ENCODE measurements around the gene NPBWR2. TPM values are rescaled to one million over a fixed set of nuclear protein-coding genes. Genes with fewer than 3 reads are reported as not detected.

Gene NPBWR2
- total and polyA plus RNA-seq, 2 experiments from 2014 or later, result not detected

DNA sequence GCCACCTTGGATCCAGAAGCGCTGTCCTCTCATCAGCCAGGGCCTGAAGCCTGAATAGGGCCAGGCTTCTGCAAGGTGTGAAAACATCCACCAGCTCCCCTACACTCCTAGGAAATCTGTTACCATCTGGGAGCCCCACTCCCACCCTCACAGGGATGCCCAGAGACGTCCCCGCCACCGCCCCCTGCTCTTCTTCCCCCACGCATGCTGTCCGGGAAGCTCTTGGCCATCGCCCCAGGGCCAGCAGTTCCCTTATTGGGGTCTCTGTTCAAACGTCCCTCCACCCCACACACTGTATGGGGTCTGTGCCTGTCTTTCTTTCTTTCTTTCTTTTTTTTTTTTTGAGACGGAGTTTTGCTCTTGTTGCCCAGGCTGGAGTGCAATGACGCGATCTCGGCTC lies 31.8 kb downstream of the NPBWR2 start:
- Histone ChIP-seq H3K4me1 (ENCODE audit: insufficient read depth) (peaks cover 11% of the 10 kb centered on the region; the same call in 1 of the 2 replicates), H3K36me3 (ENCODE audit: insufficient read depth) (no peaks in the 10 kb centered on the region), H3K27me3 (ENCODE audit: insufficient read depth) (peaks cover 3% of the 10 kb centered on the region; the same call in 1 of the 2 replicates), H3K4me2 (no peak overlapping the region), H3K27ac (ENCODE audit: low read depth) (no peak overlapping the region), H3K79me2 (replicated peaks; ENCODE audit: insufficient read depth) (no peaks in the 10 kb centered on the region), H3K9me2 (ENCODE audit: insufficient read depth) (no peaks in the 10 kb centered on the region), H4K20me1 (replicated peaks; ENCODE audit: insufficient read depth) (no peaks in the 10 kb centered on the region), H2AFZ (no peak overlapping the region), H3F3A (replicated peaks; ENCODE audit: low read depth) (0 out of 2 replicates have a peak, but pooled peaks cover 4% of the 10 kb centered on the region), H3K4me3 (no peak overlapping the region)
- TF ChIP-seq, protein P1, sequence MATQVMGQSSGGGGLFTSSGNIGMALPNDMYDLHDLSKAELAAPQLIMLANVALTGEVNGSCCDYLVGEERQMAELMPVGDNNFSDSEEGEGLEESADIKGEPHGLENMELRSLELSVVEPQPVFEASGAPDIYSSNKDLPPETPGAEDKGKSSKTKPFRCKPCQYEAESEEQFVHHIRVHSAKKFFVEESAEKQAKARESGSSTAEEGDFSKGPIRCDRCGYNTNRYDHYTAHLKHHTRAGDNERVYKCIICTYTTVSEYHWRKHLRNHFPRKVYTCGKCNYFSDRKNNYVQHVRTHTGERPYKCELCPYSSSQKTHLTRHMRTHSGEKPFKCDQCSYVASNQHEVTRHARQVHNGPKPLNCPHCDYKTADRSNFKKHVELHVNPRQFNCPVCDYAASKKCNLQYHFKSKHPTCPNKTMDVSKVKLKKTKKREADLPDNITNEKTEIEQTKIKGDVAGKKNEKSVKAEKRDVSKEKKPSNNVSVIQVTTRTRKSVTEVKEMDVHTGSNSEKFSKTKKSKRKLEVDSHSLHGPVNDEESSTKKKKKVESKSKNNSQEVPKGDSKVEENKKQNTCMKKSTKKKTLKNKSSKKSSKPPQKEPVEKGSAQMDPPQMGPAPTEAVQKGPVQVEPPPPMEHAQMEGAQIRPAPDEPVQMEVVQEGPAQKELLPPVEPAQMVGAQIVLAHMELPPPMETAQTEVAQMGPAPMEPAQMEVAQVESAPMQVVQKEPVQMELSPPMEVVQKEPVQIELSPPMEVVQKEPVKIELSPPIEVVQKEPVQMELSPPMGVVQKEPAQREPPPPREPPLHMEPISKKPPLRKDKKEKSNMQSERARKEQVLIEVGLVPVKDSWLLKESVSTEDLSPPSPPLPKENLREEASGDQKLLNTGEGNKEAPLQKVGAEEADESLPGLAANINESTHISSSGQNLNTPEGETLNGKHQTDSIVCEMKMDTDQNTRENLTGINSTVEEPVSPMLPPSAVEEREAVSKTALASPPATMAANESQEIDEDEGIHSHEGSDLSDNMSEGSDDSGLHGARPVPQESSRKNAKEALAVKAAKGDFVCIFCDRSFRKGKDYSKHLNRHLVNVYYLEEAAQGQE (IDR thresholded peaks at IDR 0.05; ENCODE audit: unreplicated experiment), result no peak
- TF ChIP-seq JUNB (IDR thresholded peaks at IDR 0.05; ENCODE audit: unreplicated experiment), result no peak
- TF ChIP-seq EZH2phosphoT487 (IDR thresholded peaks at IDR 0.05; ENCODE audit: unreplicated experiment), result no peak
- TF ChIP-seq ZNF114 (CRISPR knock-in tag; IDR thresholded peaks at IDR 0.05), result no peak
- TF ChIP-seq, protein P2, sequence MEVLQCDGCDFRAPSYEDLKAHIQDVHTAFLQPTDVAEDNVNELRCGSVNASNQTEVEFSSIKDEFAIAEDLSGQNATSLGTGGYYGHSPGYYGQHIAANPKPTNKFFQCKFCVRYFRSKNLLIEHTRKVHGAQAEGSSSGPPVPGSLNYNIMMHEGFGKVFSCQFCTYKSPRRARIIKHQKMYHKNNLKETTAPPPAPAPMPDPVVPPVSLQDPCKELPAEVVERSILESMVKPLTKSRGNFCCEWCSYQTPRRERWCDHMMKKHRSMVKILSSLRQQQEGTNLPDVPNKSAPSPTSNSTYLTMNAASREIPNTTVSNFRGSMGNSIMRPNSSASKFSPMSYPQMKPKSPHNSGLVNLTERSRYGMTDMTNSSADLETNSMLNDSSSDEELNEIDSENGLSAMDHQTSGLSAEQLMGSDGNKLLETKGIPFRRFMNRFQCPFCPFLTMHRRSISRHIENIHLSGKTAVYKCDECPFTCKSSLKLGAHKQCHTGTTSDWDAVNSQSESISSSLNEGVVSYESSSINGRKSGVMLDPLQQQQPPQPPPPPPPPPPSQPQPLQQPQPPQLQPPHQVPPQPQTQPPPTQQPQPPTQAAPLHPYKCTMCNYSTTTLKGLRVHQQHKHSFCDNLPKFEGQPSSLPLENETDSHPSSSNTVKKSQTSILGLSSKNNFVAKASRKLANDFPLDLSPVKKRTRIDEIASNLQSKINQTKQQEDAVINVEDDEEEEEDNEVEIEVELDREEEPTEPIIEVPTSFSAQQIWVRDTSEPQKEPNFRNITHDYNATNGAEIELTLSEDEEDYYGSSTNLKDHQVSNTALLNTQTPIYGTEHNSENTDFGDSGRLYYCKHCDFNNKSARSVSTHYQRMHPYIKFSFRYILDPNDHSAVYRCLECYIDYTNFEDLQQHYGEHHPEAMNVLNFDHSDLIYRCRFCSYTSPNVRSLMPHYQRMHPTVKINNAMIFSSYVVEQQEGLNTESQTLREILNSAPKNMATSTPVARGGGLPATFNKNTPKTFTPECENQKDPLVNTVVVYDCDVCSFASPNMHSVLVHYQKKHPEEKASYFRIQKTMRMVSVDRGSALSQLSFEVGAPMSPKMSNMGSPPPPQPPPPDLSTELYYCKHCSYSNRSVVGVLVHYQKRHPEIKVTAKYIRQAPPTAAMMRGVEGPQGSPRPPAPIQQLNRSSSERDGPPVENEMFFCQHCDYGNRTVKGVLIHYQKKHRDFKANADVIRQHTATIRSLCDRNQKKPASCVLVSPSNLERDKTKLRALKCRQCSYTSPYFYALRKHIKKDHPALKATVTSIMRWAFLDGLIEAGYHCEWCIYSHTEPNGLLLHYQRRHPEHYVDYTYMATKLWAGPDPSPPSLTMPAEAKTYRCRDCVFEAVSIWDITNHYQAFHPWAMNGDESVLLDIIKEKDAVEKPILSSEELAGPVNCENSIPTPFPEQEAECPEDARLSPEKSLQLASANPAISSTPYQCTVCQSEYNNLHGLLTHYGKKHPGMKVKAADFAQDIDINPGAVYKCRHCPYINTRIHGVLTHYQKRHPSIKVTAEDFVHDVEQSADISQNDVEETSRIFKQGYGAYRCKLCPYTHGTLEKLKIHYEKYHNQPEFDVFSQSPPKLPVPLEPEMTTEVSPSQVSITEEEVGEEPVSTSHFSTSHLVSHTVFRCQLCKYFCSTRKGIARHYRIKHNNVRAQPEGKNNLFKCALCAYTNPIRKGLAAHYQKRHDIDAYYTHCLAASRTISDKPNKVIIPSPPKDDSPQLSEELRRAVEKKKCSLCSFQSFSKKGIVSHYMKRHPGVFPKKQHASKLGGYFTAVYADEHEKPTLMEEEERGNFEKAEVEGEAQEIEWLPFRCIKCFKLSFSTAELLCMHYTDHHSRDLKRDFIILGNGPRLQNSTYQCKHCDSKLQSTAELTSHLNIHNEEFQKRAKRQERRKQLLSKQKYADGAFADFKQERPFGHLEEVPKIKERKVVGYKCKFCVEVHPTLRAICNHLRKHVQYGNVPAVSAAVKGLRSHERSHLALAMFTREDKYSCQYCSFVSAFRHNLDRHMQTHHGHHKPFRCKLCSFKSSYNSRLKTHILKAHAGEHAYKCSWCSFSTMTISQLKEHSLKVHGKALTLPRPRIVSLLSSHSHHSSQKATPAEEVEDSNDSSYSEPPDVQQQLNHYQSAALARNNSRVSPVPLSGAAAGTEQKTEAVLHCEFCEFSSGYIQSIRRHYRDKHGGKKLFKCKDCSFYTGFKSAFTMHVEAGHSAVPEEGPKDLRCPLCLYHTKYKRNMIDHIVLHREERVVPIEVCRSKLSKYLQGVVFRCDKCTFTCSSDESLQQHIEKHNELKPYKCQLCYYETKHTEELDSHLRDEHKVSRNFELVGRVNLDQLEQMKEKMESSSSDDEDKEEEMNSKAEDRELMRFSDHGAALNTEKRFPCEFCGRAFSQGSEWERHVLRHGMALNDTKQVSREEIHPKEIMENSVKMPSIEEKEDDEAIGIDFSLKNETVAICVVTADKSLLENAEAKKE (CRISPR knock-in tag; IDR thresholded peaks at IDR 0.05), result no peak
- TF ChIP-seq NANOG (IDR thresholded peaks at IDR 0.05; ENCODE audit: borderline replicate concordance), result no peak
- TF ChIP-seq EZH2 (IDR thresholded peaks at IDR 0.05; ENCODE audit: low read depth, unreplicated experiment), result no peak
- no peak for TF ChIP-seq ZNF331 (CRISPR knock-in tag; IDR thresholded peaks at IDR 0.05; ENCODE audit: low read depth)
- TF ChIP-seq CREB1 (CRISPR knock-in tag; IDR thresholded peaks at IDR 0.05; ENCODE audit: low read depth), result no peak
- no peak for TF ChIP-seq STAT1 (IDR thresholded peaks at IDR 0.05; ENCODE audit: unreplicated experiment)
- TF ChIP-seq ETS1 (IDR thresholded peaks at IDR 0.05), result no peak
- TF ChIP-seq CTCF (conservative IDR thresholded peaks at IDR 0.05; ENCODE audit: low read depth in 2 of 2), result no peak
- TF ChIP-seq POLR2AphosphoS5 (IDR thresholded peaks at IDR 0.05; ENCODE audit: low read depth), result no peak
- H3K27me3 Mint-ChIP-seq (ENCODE audit: insufficient read depth, low read depth, poor library complexity), result peaks cover 11% of the 10 kb centered on the region
- peaks cover 2% of the 10 kb centered on the region; the same call in 1 of the 3 replicates for H3K36me3 Mint-ChIP-seq (ENCODE audit: low read depth)
- no peaks in the 10 kb centered on the region for H3K9me3 Mint-ChIP-seq
- no peak for DNase-seq (ENCODE audit: low spot score)
- no peak overlapping the region for H3K4me3 Mint-ChIP-seq
- H3K27ac Mint-ChIP-seq, result no peak overlapping the region
- ATAC-seq, result no peak
- peaks cover 13% of the 10 kb centered on the region; the same call in 2 of the 3 replicates for H3K4me1 Mint-ChIP-seq

All from GM23338 (cell line).